GM18507 (cell line): ENCODE data around the gene NDUFAF8.
A peak's percentile ranks its signal among the peaks of the same experiment; 100 is the strongest.

Source experiments
- DNase-seq: peaks from one replicate; pipeline ENCODE4 v3.0.0; 2011; ENCODE audit warnings: low read depth; ENCODE audit not compliant: insufficient read length; ENCODE audit errors: extremely low spot score
- FAIRE-seq: peaks from 2 replicates; lab custom pipeline; 2011; peaks lifted over from hg19 to GRCh38; lab: Jason Lieb, UNC

Gene NDUFAF8

GRCh38 chr17:81263371-81264181, 24.5 kb downstream of the NDUFAF8 start:
- DNase-seq = no peak
- no peak for FAIRE-seq

- DNase-seq (no peak), FAIRE-seq (no peak)
These were observed 25.5 kb downstream of the NDUFAF8 start for GRCh38 chr17:81264640-81265039.

- DNase-seq = no peak
- no peak for FAIRE-seq
These were observed 26.5 kb downstream of the NDUFAF8 start for GRCh38 chr17:81265576-81265975.

- no peak for DNase-seq
- no peak for FAIRE-seq
These were observed 28.4 kb downstream of the NDUFAF8 start for GRCh38 chr17:81267390-81268067.

- DNase-seq = no peak
These were observed 31.2 kb downstream of the NDUFAF8 start for GRCh38 chr17:81270279-81270678.

GRCh38 chr17:81271226-81271625, 32.1 kb downstream of the NDUFAF8 start:
- DNase-seq = no peak
- no peak for FAIRE-seq

More at GRCh38 chr17:81270279-81270678, 31.2 kb downstream of the NDUFAF8 start:
- no peak for FAIRE-seq

GRCh38 chr17:81272616-81273015, 33.5 kb downstream of the NDUFAF8 start:
- FAIRE-seq (no peak), DNase-seq (no peak)

GRCh38 chr17:81273698-81274470, 34.8 kb downstream of the NDUFAF8 start:
- FAIRE-seq (no peak), DNase-seq (no peak)

- no peak for FAIRE-seq
- DNase-seq = no peak
These were observed 35.3 kb downstream of the NDUFAF8 start for GRCh38 chr17:81274471-81274855.

GRCh38 chr17:81276781-81277180, 37.7 kb downstream of the NDUFAF8 start:
- DNase-seq (no peak), FAIRE-seq (no peak)

GRCh38 chr17:81277421-81277820, 38.3 kb downstream of the NDUFAF8 start:
- DNase-seq = no peak

GRCh38 chr17:81277946-81278693, 39.0 kb downstream of the NDUFAF8 start:
- DNase-seq = no peak
- no peak for FAIRE-seq

More at GRCh38 chr17:81277421-81277820, 38.3 kb downstream of the NDUFAF8 start:
- FAIRE-seq = no peak

- FAIRE-seq (no peak), DNase-seq (no peak)
These were observed 39.7 kb downstream of the NDUFAF8 start for GRCh38 chr17:81278831-81279230.

GRCh38 chr17:81279278-81280275, 40.5 kb downstream of the NDUFAF8 start:
- no peak for DNase-seq
- FAIRE-seq = no peak

GRCh38 chr17:81280571-81280970, 41.5 kb downstream of the NDUFAF8 start:
- no peak for FAIRE-seq
- DNase-seq = no peak

GRCh38 chr17:81282141-81282540, 43.0 kb downstream of the NDUFAF8 start:
- FAIRE-seq (no peak), DNase-seq (no peak)

GRCh38 chr17:81282876-81283275, 43.8 kb downstream of the NDUFAF8 start:
- FAIRE-seq = no peak

GRCh38 chr17:81285179-81285878, 46.2 kb downstream of the NDUFAF8 start:
- FAIRE-seq = peak; percentile 91
- peak; percentile 55 for DNase-seq

More at GRCh38 chr17:81282876-81283275, 43.8 kb downstream of the NDUFAF8 start:
- no peak for DNase-seq
